GM19397 (cell line): ENCODE results near the gene SKI.
"Not testable (repeated sequence)": the region's sequence is repeated elsewhere in the genome, so short reads cannot be mapped to it uniquely, and the experiment has no call there.

ENCODE experiments used
- ATAC-seq: cut with Tn5 transposase; IDR thresholded peaks from one replicate; pipeline ENCODE4 v1.9.1; 2021; ENCODE audit warnings: mild to moderate bottlenecking, moderate library complexity; ENCODE audit not compliant: unreplicated experiment

Gene SKI

GRCh38 chr1:2318314-2319278, 90.5 kb downstream of the SKI start:
- ATAC-seq = no peak

GRCh38 chr1:2319291-2319690, 91.2 kb downstream of the SKI start:
- no peak for ATAC-seq

- no peak for ATAC-seq
Observed at GRCh38 chr1:2320006-2320405, 91.9 kb downstream of the SKI start.

GRCh38 chr1:2320760-2321667, 92.9 kb downstream of the SKI start:
- ATAC-seq = no peak

- no peak for ATAC-seq
Observed at GRCh38 chr1:2322065-2322571, 94.0 kb downstream of the SKI start.

GRCh38 chr1:2322581-2323211, 94.6 kb downstream of the SKI start:
- no peak for ATAC-seq

GRCh38 chr1:2323451-2323974, 95.4 kb downstream of the SKI start:
- no peak for ATAC-seq

GRCh38 chr1:2324553-2325366, 96.6 kb downstream of the SKI start:
- no peak for ATAC-seq

- ATAC-seq = no peak
Observed at GRCh38 chr1:2326524-2326923, 98.4 kb downstream of the SKI start.

GRCh38 chr1:2327162-2327561, 99.0 kb downstream of the SKI start:
- not testable (repeated sequence) for ATAC-seq

GRCh38 chr1:2327841-2328240, 99.7 kb downstream of the SKI start:
- no peak for ATAC-seq

- no peak for ATAC-seq
Observed at GRCh38 chr1:2328676-2329455, 100.7 kb downstream of the SKI start.

GRCh38 chr1:2330035-2330434, 101.9 kb downstream of the SKI start:
- ATAC-seq = no peak

GRCh38 chr1:2330519-2331199, 102.5 kb downstream of the SKI start:
- ATAC-seq = no peak

GRCh38 chr1:2331200-2331544, 103.1 kb downstream of the SKI start:
- ATAC-seq = no peak

- ATAC-seq = not testable (repeated sequence)
Observed at GRCh38 chr1:2331580-2331979, 103.5 kb downstream of the SKI start.

- ATAC-seq = no peak
Observed at GRCh38 chr1:2334366-2334765, 106.2 kb downstream of the SKI start.

GRCh38 chr1:2334883-2335534, 106.9 kb downstream of the SKI start:
- ATAC-seq = no peak
